H1 (cell line): ENCODE measurements around the gene AP4M1. TPM values are rescaled to one million over a fixed set of nuclear protein-coding genes. Genes with fewer than 3 reads are reported as not detected.

Source experiments
- CTCF ChIA-PET: fragments of 300-600 bp; sonication (Branson Sonifier 250); formaldehyde crosslinking; loops from one replicate; lab custom pipeline; 2021; ENCODE audit not compliant: partially characterized antibody; lab: Charles Lee
- POLR2A ChIA-PET: fragments of 300-600 bp; sonication (Branson Sonifier 250); formaldehyde crosslinking; loops from one replicate; lab custom pipeline; 2021; ENCODE audit warnings: inconsistent platforms; ENCODE audit not compliant: partially characterized antibody; lab: Charles Lee
- DNase-seq, 2 experiments: peaks; one replicate each; pipeline versions ENCODE4 v3.0.0 to v3.0.0-alpha.2; 2010 to 2022; ENCODE audit warnings: low spot score in 2 of 2, low read depth in 1 of 2, mixed read lengths in 1 of 2
- FAIRE-seq: peaks from 2 replicates; lab custom pipeline; 2011; peaks lifted over from hg19 to GRCh38; lab: Jason Lieb, UNC
- H2AFZ ChIP-seq: 2 replicates; pipeline ENCODE4 v1.8.1; 2012; ENCODE audit warnings: low read length, inconsistent platforms
- H2AK5ac ChIP-seq: 2 replicates; pipeline ENCODE4 v1.6.1; 2013; ENCODE audit warnings: low read depth, low read length
- H2BK120ac ChIP-seq: replicated peaks from 2 replicates; pipeline ENCODE3; 2013; ENCODE audit warnings: low read depth, low read length, inconsistent platforms
- H2BK12ac ChIP-seq: 2 replicates; pipeline ENCODE4 v1.6.1; 2013; ENCODE audit warnings: low read depth, low read length
- H2BK15ac ChIP-seq: 2 replicates; pipeline ENCODE4 v1.6.1; 2013; ENCODE audit warnings: low read length
- H2BK20ac ChIP-seq: 2 replicates; pipeline ENCODE4 v1.6.1; 2013; ENCODE audit warnings: low read length
- H2BK5ac ChIP-seq: 2 replicates; pipeline ENCODE4 v1.6.1; 2013; ENCODE audit warnings: low read depth, low read length
- H3K14ac ChIP-seq: 2 replicates; pipeline ENCODE4 v1.6.1; 2013; ENCODE audit warnings: inconsistent platforms; ENCODE audit not compliant: insufficient read length
- H3K18ac ChIP-seq: 2 replicates; pipeline ENCODE4 v1.6.1; 2013; ENCODE audit warnings: low read length; ENCODE audit errors: extremely low read depth
- H3K23ac ChIP-seq: 2 replicates; pipeline ENCODE4 v1.6.1; 2013; ENCODE audit warnings: inconsistent platforms; ENCODE audit not compliant: insufficient read length
- H3K23me2 ChIP-seq: 2 replicates; pipeline ENCODE4 v1.6.1; 2013; ENCODE audit warnings: low read depth, low read length
- H3K27ac ChIP-seq: 2 replicates; pipeline ENCODE4 v1.6.1; 2011; ENCODE audit warnings: low read depth, low read length, inconsistent platforms
- H3K27me3 ChIP-seq, 4 experiments: replicated peaks in 1 of 4; 1 replicate in 1 of 4; 2 replicates in 3 of 4; pipeline versions ENCODE4 v1.6.1 to v1.8.1; 2011 to 2013; ENCODE audit warnings: low read length in 3 of 4, mild to moderate bottlenecking in 3 of 4, inconsistent platforms in 2 of 4, mixed read lengths in 2 of 4, moderate library complexity in 1 of 4; ENCODE audit not compliant: control insufficient read depth in 3 of 4, insufficient read depth in 3 of 4; ENCODE audit errors: extremely low read depth in 1 of 4
- H3K36me3 ChIP-seq, 4 experiments: 2 replicates each; pipeline versions ENCODE4 v1.6.1 to v1.8.1; 2011 to 2013; ENCODE audit warnings: mild to moderate bottlenecking in 4 of 4, low read length in 3 of 4, moderate library complexity in 2 of 4, control low read depth in 1 of 4, inconsistent platforms in 1 of 4; ENCODE audit not compliant: insufficient read depth in 4 of 4, control insufficient read depth in 2 of 4
- H3K4ac ChIP-seq: replicated peaks from 2 replicates; pipeline ENCODE3; 2013; ENCODE audit warnings: low read length, low read depth, mixed read lengths, inconsistent platforms; ENCODE audit not compliant: insufficient read length
- H3K4me1 ChIP-seq, 4 experiments: replicated peaks in 1 of 4; 1 replicate in 1 of 4; 2 replicates in 3 of 4; pipeline versions ENCODE4 v1.6.1 to v1.8.1; 2011 to 2013; ENCODE audit warnings: low read length in 3 of 4, inconsistent platforms in 2 of 4, mixed read lengths in 1 of 4; ENCODE audit not compliant: insufficient read depth in 4 of 4, control insufficient read depth in 3 of 4
- H3K4me2 ChIP-seq, 2 experiments: 2 replicates each; pipeline versions ENCODE4 v1.6.1 to v1.8.1; 2011 to 2013; ENCODE audit warnings: low read depth in 2 of 2, low read length in 2 of 2, control low read depth in 1 of 2, inconsistent platforms in 1 of 2, mild to moderate bottlenecking in 1 of 2; ENCODE audit not compliant: insufficient read depth in 1 of 2
- H3K4me3 ChIP-seq, 4 experiments: fragments of 200-600, 300-600 bp in 1 of 4; sonication (generic), shearing (Covaris generic), sonication (Bioruptor Twin) in 1 of 4; 2 replicates each; pipeline versions ENCODE4 v1.5.1 to v1.8.1; 2011 to 2016; ENCODE audit warnings: low read length in 4 of 4, low read depth in 3 of 4, control low read depth in 2 of 4, inconsistent platforms in 2 of 4, mild to moderate bottlenecking in 2 of 4, mixed read lengths in 1 of 4, moderate library complexity in 1 of 4; ENCODE audit not compliant: insufficient read depth in 2 of 4; ENCODE audit errors: extremely low read depth in 1 of 4
- H3K56ac ChIP-seq: replicated peaks from 2 replicates; pipeline ENCODE3; 2013; ENCODE audit warnings: low read depth, mild to moderate bottlenecking, mixed read lengths, low read length, inconsistent platforms; ENCODE audit not compliant: insufficient read length
- H3K79me1 ChIP-seq: 2 replicates; pipeline ENCODE4 v1.6.1; 2013; ENCODE audit warnings: low read depth, low read length, control low read depth
- H3K79me2 ChIP-seq, 2 experiments: 2 replicates each; pipeline versions ENCODE4 v1.6.1 to v1.8.1; 2012 to 2013; ENCODE audit warnings: low read length in 2 of 2, mild to moderate bottlenecking in 2 of 2, inconsistent platforms in 1 of 2; ENCODE audit not compliant: insufficient read depth in 2 of 2, control insufficient read depth in 1 of 2
- H3K9ac ChIP-seq, 4 experiments: replicated peaks in 1 of 4; 1 replicate in 1 of 4; 2 replicates in 3 of 4; pipeline versions ENCODE4 v1.6.1 to v1.8.1; 2011 to 2013; ENCODE audit warnings: low read depth in 3 of 4, low read length in 3 of 4, control low read depth in 2 of 4, mild to moderate bottlenecking in 2 of 4, moderate library complexity in 2 of 4, inconsistent platforms in 1 of 4; ENCODE audit errors: extremely low read depth in 1 of 4
- H3K9me3 ChIP-seq, 2 experiments: 2 replicates each; pipeline versions ENCODE4 v1.6.1 to v1.8.1; 2012 to 2013; ENCODE audit warnings: mild to moderate bottlenecking in 2 of 2, moderate library complexity in 2 of 2, control low read depth in 1 of 2, inconsistent platforms in 1 of 2, low read depth in 1 of 2, low read length in 1 of 2, mixed read lengths in 1 of 2; ENCODE audit not compliant: insufficient read depth in 2 of 2
- H4K20me1 ChIP-seq, 2 experiments: replicated peaks in 1 of 2; 2 replicates each; pipeline versions ENCODE3 to v1.8.1; 2011 to 2013; ENCODE audit warnings: inconsistent platforms in 2 of 2, low read length in 2 of 2, mild to moderate bottlenecking in 1 of 2; ENCODE audit not compliant: insufficient read depth in 2 of 2, control insufficient read depth in 1 of 2
- H4K5ac ChIP-seq: 2 replicates; pipeline ENCODE4 v1.6.1; 2013; ENCODE audit warnings: low read length, low read depth, mixed read lengths, inconsistent platforms; ENCODE audit not compliant: insufficient read length
- H4K8ac ChIP-seq: 2 replicates; pipeline ENCODE4 v1.8.0; 2013; ENCODE audit warnings: mild to moderate bottlenecking, moderate library complexity, low read length, inconsistent platforms; ENCODE audit not compliant: insufficient read depth; ENCODE audit errors: extremely low read depth
- H4K91ac ChIP-seq: replicated peaks from 2 replicates; pipeline ENCODE3; 2013; ENCODE audit warnings: low read length, mixed read lengths, inconsistent platforms; ENCODE audit not compliant: insufficient read length
- CTCF ChIP-seq, 3 experiments: IDR thresholded peaks; 1 replicate in 2 of 3; 2 replicates in 1 of 3; pipeline versions ENCODE4 v1.5.1 to v1.6.1; 2011; ENCODE audit warnings: low read length in 3 of 3, mild to moderate bottlenecking in 3 of 3, inconsistent platforms in 2 of 3, low read depth in 1 of 3, moderate library complexity in 1 of 3; ENCODE audit not compliant: insufficient read depth in 1 of 3; ENCODE audit errors: control extremely low read depth in 1 of 3
- POLR2A ChIP-seq, 2 experiments: IDR thresholded peaks; 1 replicate in 1 of 2; 2 replicates in 1 of 2; pipeline ENCODE4 v1.6.1; 2011; ENCODE audit warnings: low read depth in 2 of 2, low read length in 2 of 2, mild to moderate bottlenecking in 2 of 2; ENCODE audit errors: control extremely low read depth in 1 of 2
- POLR2AphosphoS5 ChIP-seq: IDR thresholded peaks from 2 replicates; pipeline ENCODE4 v1.6.1; 2011; ENCODE audit warnings: low read depth, low read length
- RAD21 ChIP-seq, 2 experiments: IDR thresholded peaks in 1 of 2; conservative IDR thresholded peaks in 1 of 2; 2 replicates each; pipeline ENCODE4 v1.6.1; 2011; ENCODE audit warnings: low read depth in 2 of 2, low read length in 2 of 2, improper control_type of control experiment in 1 of 2, inconsistent platforms in 1 of 2, mild to moderate bottlenecking in 1 of 2, moderate library complexity in 1 of 2
- RXRA ChIP-seq: IDR thresholded peaks from 2 replicates; pipeline ENCODE4 v1.6.1; 2011; ENCODE audit warnings: low read depth, mild to moderate bottlenecking, low read length, moderate library complexity; ENCODE audit not compliant: insufficient read depth
- SIX5 ChIP-seq: IDR thresholded peaks from 2 replicates; pipeline ENCODE4 v1.6.1; 2011; ENCODE audit warnings: mild to moderate bottlenecking, low read depth, low read length
- SP2 ChIP-seq: IDR thresholded peaks from 2 replicates; pipeline ENCODE4 v1.6.1; 2012; ENCODE audit warnings: mild to moderate bottlenecking, low read length, inconsistent platforms
- WGBS, 2 experiments: shearing (Covaris generic) in 1 of 2; methylation state at CpG; one replicate each; pipeline versions ENCODE4 v1.1.6 to v1.1.7; 2013 to 2015; ENCODE audit warnings: low lambda C conversion rate in 2 of 2, mixed read lengths in 2 of 2, inconsistent platforms in 1 of 2, low coverage in 1 of 2, missing lambda C conversion rate in 1 of 2; ENCODE audit not compliant: insufficient replicate concordance in 2 of 2, insufficient coverage in 1 of 2, insufficient read length in 1 of 2; ENCODE audit errors: extremely low coverage in 1 of 2, missing lambda C conversion rate in 1 of 2; 5-methylcytosine and 5-hydroxymethylcytosine counted together
- polyA plus RNA-seq, 7 experiments: library from polyadenylated mRNA; depleted of rRNA in 3 of 7; stranded (reverse) in 5 of 7; unstranded in 2 of 7; fragments of >200 nt in 5 of 7; fragments of 200-250 nt in 2 of 7; gene quantifications; 1 replicate in 5 of 7; 2 replicates in 1 of 7; 4 replicates in 1 of 7; pipeline versions ENCODE4 v1.2.1 to v1.2.3, GENCODE V29; 2011 to 2013; ENCODE audit warnings: missing spikeins in 2 of 7, mixed read lengths in 2 of 7
- total RNA-seq: library from RNA; stranded (reverse); fragmentation: NEBNext Ultra II Directional; extraction: Animal tissue kit (Norgen Biotek cat#: 25700); gene quantifications from 2 replicates; pipeline ENCODE4 v1.2.1, GENCODE V29; 2021

AP4M1 gene
- total and polyA plus RNA-seq, 2 of the 8 experiments (the other 6 are each of a cell fraction or from before 2014, with no cell fraction given) = 15.2 to 16.6 TPM

GRCh38 chr7:100157334-100158228 is 56.1 kb downstream of the AP4M1 start:
- H3K27ac ChIP-seq = no peak overlapping the region
- no peaks in the 10 kb centered on the region for H3K79me2 ChIP-seq
- no peaks in the 10 kb centered on the region; the same call in 1 of the 2 replicates for H3K79me1 ChIP-seq
- H3K4ac ChIP-seq = peak overlapping the region; percentile 13
- H3K4me3 ChIP-seq = peak overlapping the region; percentile 57 to 88 (median 80)
- no peaks in the 10 kb centered on the region for H3K9me3 ChIP-seq
- no peak overlapping the region for H2BK20ac ChIP-seq
- ChIA-PET CTCF (interaction anchor here (0.7 to 7.9 kb wide), 7 partner anchors 9 to 59 kb away, joined by 3 to 83 read pairs (median 4); partner anchors contain the start of gene GAL3ST4), POLR2A (interaction anchor here (0.8 to 9.9 kb wide), 14 partner anchors 8 to 271 kb away, joined by 3 to 145 read pairs (median 6); partner anchors contain the start of genes AP4M1, GAL3ST4, GPC2 and LAMTOR4)
- H4K20me1 ChIP-seq = peaks cover 12 to 30% of the 10 kb centered on the region in 2 experiments
- H3K27me3 ChIP-seq = no peaks in the 10 kb centered on the region
- H2BK120ac ChIP-seq = no peak overlapping the region
- no peak overlapping the region for H2BK12ac ChIP-seq
- peak overlapping the region; percentile 38; the same call in 1 of the 2 replicates for H4K8ac ChIP-seq
- FAIRE-seq (no peak), DNase-seq (no peak)
- H3K9ac ChIP-seq = peak overlapping the region; percentile 48 to 95 (median 62)
- H3K23me2 ChIP-seq = peaks cover 6% of the 10 kb centered on the region
- H3K14ac ChIP-seq = no peak overlapping the region
- no peak overlapping the region for H4K91ac ChIP-seq
- H3K18ac ChIP-seq = no peak overlapping the region
- no peak overlapping the region for H2BK15ac ChIP-seq
- H3K4me2 ChIP-seq = peak overlapping the region; percentile 75 to 94
- no peak overlapping the region for H2AFZ ChIP-seq
- 34% methylated on average over 32 of the region's 32 CpGs; no CpG with 5 or more reads in 1 of the 2 experiments for WGBS, 2 experiments
- H2BK5ac ChIP-seq = no peak overlapping the region
- H3K36me3 ChIP-seq = peaks cover 6 to 42% (median 23%) of the 10 kb centered on the region in 4 experiments
- no peak overlapping the region for H3K23ac ChIP-seq
- no peak overlapping the region for H2AK5ac ChIP-seq
- H3K56ac ChIP-seq = no peak overlapping the region
- H3K4me1 ChIP-seq = peaks cover 0 to 12% (median 8%) of the 10 kb centered on the region in 4 experiments; a peak in 5 of 7 replicates
- TF ChIP-seq SIX5 (no peak), SP2 (no peak), POLR2A (IDR thresholded peaks at IDR 0.05; ENCODE audit: control extremely low read depth in 1 of 2, low read depth in 2 of 2, low read length in 2 of 2) (peak in 1 of 2 experiments; percentile 14; a peak in 1 of 3 replicates), RAD21 (IDR thresholded peaks at IDR 0.05 in 1 of 2, conservative IDR thresholded peaks at IDR 0.05 in 1 of 2; ENCODE audit: low read depth in 2 of 2, low read length in 2 of 2) (no peak), CTCF (IDR thresholded peaks at IDR 0.05; ENCODE audit: control extremely low read depth in 1 of 3, insufficient read depth in 1 of 3, low read depth in 1 of 3, low read length in 3 of 3) (peak in 1 of 3 experiments; percentile 19; a peak in 1 of 4 replicates), RXRA (no peak), POLR2AphosphoS5 (peak; percentile 32; the same call in 1 of the 2 replicates)
- no peak overlapping the region for H4K5ac ChIP-seq
